Parathyroid adenoma (tissue), 2 donors: ENCODE data around the gene OR52D1.

Experiments
- H2AFZ ChIP-seq: fragments of 300-600 bp; sonication (generic); one replicate; pipeline ENCODE4 v1.7.0; 2017; ENCODE audit warnings: antibody characterized with exemption, mild to moderate bottlenecking
- H3K27ac ChIP-seq: fragments of 300-600 bp; sonication (generic); one replicate; pipeline ENCODE4 v1.7.0; 2017
- H3K27me3 ChIP-seq: fragments of 300-600 bp; sonication (generic); one replicate; pipeline ENCODE4 v1.7.0; 2017; ENCODE audit warnings: low read length; ENCODE audit not compliant: control insufficient read depth, insufficient read depth
- H3K36me3 ChIP-seq: fragments of 300-600 bp; sonication (generic); one replicate; pipeline ENCODE4 v1.7.0; 2017; ENCODE audit warnings: low read length; ENCODE audit not compliant: control insufficient read depth, insufficient read depth
- H3K4me1 ChIP-seq: fragments of 300-600 bp; sonication (generic); one replicate; pipeline ENCODE4 v1.7.0; 2017; ENCODE audit warnings: control low read depth
- H3K4me2 ChIP-seq: fragments of 300-600 bp; sonication (generic); one replicate; pipeline ENCODE4 v1.7.0; 2017; ENCODE audit warnings: low read length
- H3K4me3 ChIP-seq: fragments of 300-600 bp; sonication (generic); one replicate; pipeline ENCODE4 v1.7.0; 2017; ENCODE audit warnings: low read depth, low read length
- H3K79me2 ChIP-seq: fragments of 300-600 bp; sonication (generic); one replicate; pipeline ENCODE4 v1.7.0; 2017; ENCODE audit warnings: control low read depth
- H3K9ac ChIP-seq: fragments of 300-600 bp; sonication (generic); one replicate; pipeline ENCODE4 v1.7.0; 2017; ENCODE audit warnings: mild to moderate bottlenecking
- H3K9me3 ChIP-seq: fragments of 300-600 bp; sonication (generic); one replicate; pipeline ENCODE4 v1.7.0; 2017; ENCODE audit warnings: low read length; ENCODE audit not compliant: control insufficient read depth
- CTCF ChIP-seq: fragments of 300-600 bp; sonication (generic); IDR thresholded peaks from one replicate; pipeline ENCODE4 v1.7.0; 2017; ENCODE audit warnings: antibody characterized with exemption, mild to moderate bottlenecking
- donor health status: primary hyperparathyroidism.

OR52D1 gene

DNA sequence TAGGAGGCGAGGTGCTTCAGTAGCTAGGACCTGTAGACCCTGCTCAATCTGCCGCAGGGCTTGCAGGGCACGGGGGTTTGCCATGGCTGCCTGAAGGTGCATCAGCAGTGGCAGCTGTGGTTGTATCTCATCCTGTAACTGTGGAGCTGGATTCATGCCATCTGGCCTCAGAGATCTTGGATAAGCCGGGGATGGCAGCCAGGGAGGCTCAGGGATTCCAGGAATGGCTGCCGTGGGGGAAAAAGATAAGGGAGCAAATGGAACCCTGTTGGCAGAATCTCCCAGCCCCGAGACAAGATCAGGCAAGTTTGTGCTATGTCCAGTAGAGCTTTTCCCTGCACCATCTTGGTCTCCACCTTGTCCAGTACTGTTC, 19.4 kb downstream of the OR52D1 start:
- Histone ChIP-seq H3K79me2 (no peaks in the 10 kb centered on the region), H3K4me1 (no peaks in the 10 kb centered on the region), H3K4me3 (no peak overlapping the region), H3K9me3 (no peaks in the 10 kb centered on the region), H3K9ac (no peak overlapping the region), H3K27me3 (no peaks in the 10 kb centered on the region), H2AFZ (no peak overlapping the region), H3K27ac (no peak overlapping the region), H3K36me3 (no peaks in the 10 kb centered on the region), H3K4me2 (no peak overlapping the region)
- no peak for TF ChIP-seq CTCF

DNA sequence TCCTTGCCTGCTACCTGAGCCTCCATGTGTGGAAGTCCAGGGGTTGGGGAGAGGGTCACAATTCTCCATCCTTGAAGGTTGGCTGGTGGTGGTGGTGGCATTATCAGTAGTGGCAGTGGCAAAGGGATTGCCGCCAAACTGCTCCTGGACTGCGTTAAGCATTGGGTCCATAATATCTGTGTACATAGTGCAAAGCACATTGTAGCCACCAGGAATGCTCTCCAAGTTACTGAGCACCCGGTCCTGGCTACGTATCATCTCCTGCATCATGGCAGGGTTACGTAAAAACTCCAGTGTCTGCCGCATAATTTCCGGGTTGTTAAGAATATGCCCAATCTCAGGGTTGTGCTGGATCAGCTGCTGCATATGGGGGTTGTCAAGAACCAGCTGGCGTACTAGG, 20.1 kb downstream of the OR52D1 start:
- H3K4me2 ChIP-seq, result no peak overlapping the region
- H3K4me1 ChIP-seq, result no peaks in the 10 kb centered on the region
- H3K79me2 ChIP-seq, result no peaks in the 10 kb centered on the region
- no peaks in the 10 kb centered on the region for H3K9me3 ChIP-seq
- no peak overlapping the region for H3K27ac ChIP-seq
- no peaks in the 10 kb centered on the region for H3K27me3 ChIP-seq
- H2AFZ ChIP-seq, result no peak overlapping the region
- TF ChIP-seq CTCF, result no peak
- H3K4me3 ChIP-seq, result no peak overlapping the region
- H3K36me3 ChIP-seq, result no peaks in the 10 kb centered on the region
- no peak overlapping the region for H3K9ac ChIP-seq

DNA sequence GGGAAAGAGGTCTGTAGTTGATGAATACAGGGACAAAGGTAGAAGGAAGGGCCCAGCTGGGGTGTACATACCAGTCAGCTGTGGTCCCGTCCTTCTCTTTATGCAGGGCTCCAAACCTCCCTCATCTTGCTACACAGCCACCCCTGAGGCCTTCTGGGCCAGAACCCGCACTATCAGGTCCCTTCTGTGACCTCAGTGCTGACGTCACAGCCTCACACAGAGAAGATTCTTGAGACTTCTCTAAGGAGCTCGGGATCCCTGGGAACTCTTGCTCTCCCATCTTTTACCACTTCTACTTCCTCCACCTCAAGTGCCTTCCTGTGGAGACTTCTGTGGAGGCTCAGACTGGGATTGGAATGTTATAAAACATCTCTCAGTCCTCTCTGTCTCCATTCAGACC, 21.3 kb downstream of the OR52D1 start, which contains the start of gene UBQLN3:
UBQLN3 (minus strand) TSS at position 155 of the 400 bp plus-strand sequence. CDS start 399 bp downstream, outside the sequence.
- no peaks in the 10 kb centered on the region for H3K4me1 ChIP-seq
- H3K36me3 ChIP-seq, result no peaks in the 10 kb centered on the region
- H3K4me2 ChIP-seq, result no peak within 1 kb of the TSS
- no peak for TF ChIP-seq CTCF
- no peaks in the 10 kb centered on the region for H3K79me2 ChIP-seq
- no peaks in the 10 kb centered on the region for H3K9me3 ChIP-seq
- no peak within 1 kb of the TSS for H3K9ac ChIP-seq
- H3K27me3 ChIP-seq, result no peaks in the 10 kb centered on the region
- H2AFZ ChIP-seq, result no peak within 1 kb of the TSS
- H3K27ac ChIP-seq, result no peak within 1 kb of the TSS
- no peak within 1 kb of the TSS for H3K4me3 ChIP-seq

DNA sequence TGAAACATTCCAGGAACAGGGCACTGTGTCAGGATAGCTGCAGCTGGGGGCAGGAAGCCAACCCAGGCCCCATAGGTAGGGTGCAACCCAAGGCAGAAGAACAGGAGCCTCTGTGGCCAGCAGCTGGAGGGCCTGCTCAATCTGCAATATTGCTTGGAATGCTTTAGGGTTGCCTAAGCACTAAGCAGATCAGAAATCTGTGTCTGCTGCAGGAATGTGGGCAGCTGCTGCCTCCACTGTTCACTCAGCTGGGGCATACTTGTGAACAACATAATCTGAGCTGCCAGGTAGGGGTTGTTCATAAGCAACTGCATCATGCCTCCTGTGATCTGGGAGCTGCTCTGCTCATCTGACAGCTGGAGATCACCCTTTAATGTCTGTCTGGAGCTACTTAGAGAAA, 26.4 kb downstream of the OR52D1 start:
- Histone ChIP-seq H3K9me3 (no peaks in the 10 kb centered on the region), H2AFZ (no peak overlapping the region), H3K79me2 (no peaks in the 10 kb centered on the region), H3K27me3 (no peaks in the 10 kb centered on the region), H3K4me2 (no peak overlapping the region), H3K4me1 (no peaks in the 10 kb centered on the region), H3K4me3 (no peak overlapping the region), H3K36me3 (no peaks in the 10 kb centered on the region), H3K27ac (no peak overlapping the region), H3K9ac (no peak overlapping the region)
- no peak for TF ChIP-seq CTCF

DNA sequence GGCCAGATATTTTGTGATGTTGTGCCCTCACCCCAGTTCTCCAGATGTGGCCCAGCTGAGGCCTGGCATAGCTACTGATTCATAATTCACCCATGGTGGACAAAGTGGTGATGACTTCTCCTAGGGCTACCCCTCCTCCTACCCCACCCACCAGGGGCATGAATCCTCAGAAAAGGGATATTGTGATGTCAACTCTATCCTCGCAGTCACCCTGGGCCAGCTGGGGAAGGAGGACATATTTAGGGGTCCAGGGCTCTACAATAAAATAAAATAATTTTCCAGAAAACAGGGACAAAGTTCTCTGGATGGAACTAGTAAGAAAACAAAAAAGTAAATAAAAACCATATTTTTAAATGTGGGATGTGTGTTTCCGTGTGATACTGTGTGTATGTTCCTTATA, 28.1 kb downstream of the OR52D1 start, which contains the start of gene UBQLNL:
UBQLNL (minus strand) TSS at position 101 of the 400 bp plus-strand sequence. CDS start 258 bp downstream, outside the sequence.
- H3K9me3 ChIP-seq, result no peaks in the 10 kb centered on the region
- H3K9ac ChIP-seq, result no peak within 1 kb of the TSS
- no peaks in the 10 kb centered on the region for H3K27me3 ChIP-seq
- no peaks in the 10 kb centered on the region for H3K79me2 ChIP-seq
- H3K4me3 ChIP-seq, result no peak within 1 kb of the TSS
- H3K27ac ChIP-seq, result no peak within 1 kb of the TSS
- no peak for TF ChIP-seq CTCF
- no peaks in the 10 kb centered on the region for H3K36me3 ChIP-seq
- H3K4me2 ChIP-seq, result no peak within 1 kb of the TSS
- no peak within 1 kb of the TSS for H2AFZ ChIP-seq
- no peaks in the 10 kb centered on the region for H3K4me1 ChIP-seq
